ENCODE results near the gene FOSL1.
A peak's percentile ranks its signal among the peaks of the same experiment; 100 is the strongest.

Gene FOSL1

GRCh38 chr11:65885808-65886536, 14.2 kb downstream of the FOSL1 start:
- H3K27me3 Mint-ChIP-seq (ENCODE audit: low read depth): no peaks in the 10 kb centered on the region
- no peak for DNase-seq (ENCODE audit: low spot score)
- H3K9me3 Mint-ChIP-seq: no peaks in the 10 kb centered on the region
- H3K27ac Mint-ChIP-seq: peak overlapping the region; percentile 91
- H3K4me3 Mint-ChIP-seq: peak overlapping the region; percentile 99
- peaks cover 39% of the 10 kb centered on the region for H3K4me1 Mint-ChIP-seq (ENCODE audit: low read depth)
- H3K36me3 Mint-ChIP-seq (ENCODE audit: low read depth): peaks cover 41% of the 10 kb centered on the region

GRCh38 chr11:65885231-65885630, 15.0 kb downstream of the FOSL1 start:
- no peaks in the 10 kb centered on the region for H3K9me3 Mint-ChIP-seq
- H3K27ac Mint-ChIP-seq: peak overlapping the region; percentile 15
- H3K4me3 Mint-ChIP-seq: no peak overlapping the region
- H3K36me3 Mint-ChIP-seq (ENCODE audit: low read depth): peaks cover 41% of the 10 kb centered on the region
- H3K27me3 Mint-ChIP-seq (ENCODE audit: low read depth): no peaks in the 10 kb centered on the region
- no peak for DNase-seq (ENCODE audit: low spot score)
- H3K4me1 Mint-ChIP-seq (ENCODE audit: low read depth): peaks cover 44% of the 10 kb centered on the region

- Mint-ChIP-seq H3K36me3 (ENCODE audit: low read depth) (peaks cover 41% of the 10 kb centered on the region), H3K9me3 (no peaks in the 10 kb centered on the region), H3K27me3 (ENCODE audit: low read depth) (no peaks in the 10 kb centered on the region), H3K27ac (peak overlapping the region; percentile 57), H3K4me3 (peak overlapping the region; percentile 42), H3K4me1 (ENCODE audit: low read depth) (peaks cover 43% of the 10 kb centered on the region)
- DNase-seq (ENCODE audit: low spot score): peak; percentile 80
Observed at GRCh38 chr11:65884716-65885092, 15.5 kb downstream of the FOSL1 start.

GRCh38 chr11:65883786-65884715, 16.1 kb downstream of the FOSL1 start:
- Mint-ChIP-seq H3K36me3 (ENCODE audit: low read depth) (peaks cover 41% of the 10 kb centered on the region), H3K9me3 (no peaks in the 10 kb centered on the region), H3K4me3 (peak overlapping the region; percentile 42), H3K4me1 (ENCODE audit: low read depth) (peaks cover 43% of the 10 kb centered on the region), H3K27me3 (ENCODE audit: low read depth) (no peaks in the 10 kb centered on the region), H3K27ac (peak overlapping the region; percentile 57)
- no peak for DNase-seq (ENCODE audit: low spot score)

GRCh38 chr11:65883058-65883761, 17.0 kb downstream of the FOSL1 start:
- H3K27ac Mint-ChIP-seq: no peak overlapping the region
- H3K4me3 Mint-ChIP-seq: no peak overlapping the region
- DNase-seq (ENCODE audit: low spot score): no peak
- H3K36me3 Mint-ChIP-seq (ENCODE audit: low read depth): peaks cover 40% of the 10 kb centered on the region
- no peaks in the 10 kb centered on the region for H3K9me3 Mint-ChIP-seq
- no peaks in the 10 kb centered on the region for H3K27me3 Mint-ChIP-seq (ENCODE audit: low read depth)
- peaks cover 40% of the 10 kb centered on the region for H3K4me1 Mint-ChIP-seq (ENCODE audit: low read depth)

GRCh38 chr11:65882120-65883057, 17.8 kb downstream of the FOSL1 start:
- Mint-ChIP-seq H3K9me3 (no peaks in the 10 kb centered on the region), H3K4me3 (no peak overlapping the region), H3K36me3 (ENCODE audit: low read depth) (peaks cover 37% of the 10 kb centered on the region), H3K27me3 (ENCODE audit: low read depth) (no peaks in the 10 kb centered on the region), H3K27ac (no peak overlapping the region), H3K4me1 (ENCODE audit: low read depth) (peaks cover 40% of the 10 kb centered on the region)
- DNase-seq (ENCODE audit: low spot score): no peak

- Mint-ChIP-seq H3K27ac (peak overlapping the region; percentile 76), H3K36me3 (ENCODE audit: low read depth) (peaks cover 26% of the 10 kb centered on the region), H3K27me3 (ENCODE audit: low read depth) (no peaks in the 10 kb centered on the region), H3K9me3 (no peaks in the 10 kb centered on the region), H3K4me3 (peak overlapping the region; percentile 49), H3K4me1 (ENCODE audit: low read depth) (peaks cover 33% of the 10 kb centered on the region)
- no peak for DNase-seq (ENCODE audit: low spot score)
Observed at GRCh38 chr11:65880844-65881421, 19.3 kb downstream of the FOSL1 start.

- Mint-ChIP-seq H3K9me3 (no peaks in the 10 kb centered on the region), H3K4me1 (ENCODE audit: low read depth) (peaks cover 30% of the 10 kb centered on the region), H3K36me3 (ENCODE audit: low read depth) (peaks cover 20% of the 10 kb centered on the region), H3K27me3 (ENCODE audit: low read depth) (no peaks in the 10 kb centered on the region), H3K4me3 (peak overlapping the region; percentile 71), H3K27ac (peak overlapping the region; percentile 69)
- no peak for DNase-seq (ENCODE audit: low spot score)
Observed at GRCh38 chr11:65880027-65880426, 20.2 kb downstream of the FOSL1 start.

GRCh38 chr11:65879617-65880016, 20.6 kb downstream of the FOSL1 start, which contains the start of gene CTSW:
CTSW (plus strand) TSS chr11:65879837; CDS start chr11:65879855, 18 bp downstream.
- H3K4me3 Mint-ChIP-seq: peak within 1 kb of the TSS; percentile 71
- no peaks in the 10 kb centered on the region for H3K9me3 Mint-ChIP-seq
- H3K27ac Mint-ChIP-seq: peak within 1 kb of the TSS; percentile 76
- no peak for DNase-seq (ENCODE audit: low spot score)
- peaks cover 16% of the 10 kb centered on the region for H3K36me3 Mint-ChIP-seq (ENCODE audit: low read depth)
- peaks cover 28% of the 10 kb centered on the region for H3K4me1 Mint-ChIP-seq (ENCODE audit: low read depth)
- no peaks in the 10 kb centered on the region for H3K27me3 Mint-ChIP-seq (ENCODE audit: low read depth)

- Mint-ChIP-seq H3K4me1 (ENCODE audit: low read depth) (peaks cover 19% of the 10 kb centered on the region), H3K27ac (peak overlapping the region; percentile 89), H3K4me3 (peak overlapping the region; percentile 92), H3K27me3 (ENCODE audit: low read depth) (peaks cover 3% of the 10 kb centered on the region), H3K36me3 (ENCODE audit: low read depth) (no peaks in the 10 kb centered on the region), H3K9me3 (no peaks in the 10 kb centered on the region)
- peak; percentile 94 for DNase-seq (ENCODE audit: low spot score)
Observed at GRCh38 chr11:65873318-65874156, 26.7 kb downstream of the FOSL1 start.

GRCh38 chr11:65872586-65873317, 27.4 kb downstream of the FOSL1 start, which contains the start of gene EFEMP2:
EFEMP2 (minus strand) TSS chr11:65872800; CDS start chr11:65872354, 446 bp downstream.
- Mint-ChIP-seq H3K4me1 (ENCODE audit: low read depth) (peaks cover 19% of the 10 kb centered on the region), H3K9me3 (no peaks in the 10 kb centered on the region), H3K4me3 (peak within 1 kb of the TSS; percentile 92), H3K27ac (peak within 1 kb of the TSS; percentile 89), H3K36me3 (ENCODE audit: low read depth) (no peaks in the 10 kb centered on the region), H3K27me3 (ENCODE audit: low read depth) (peaks cover 3% of the 10 kb centered on the region)
- no peak for DNase-seq (ENCODE audit: low spot score)
